VCaP (cell line): ENCODE results near the gene TRIM49B.
"Not testable (repeated sequence)": the region's sequence is repeated elsewhere in the genome, so short reads cannot be mapped to it uniquely, and the experiment has no call there.

ENCODE experiments used
- H3K27ac ChIP-seq: fragments of 450-650 bp; 2 replicates; pipeline ENCODE4 v1.5.1; 2017

The TRIM49B gene

GRCh38 chr11:49028523-49028922, at the start of gene TRIM49B:
Gene TRIM49B, plus strand, starts transcription at chr11:49028823. Its CDS starts 2,777 bp downstream, at chr11:49031600.
- H3K27ac ChIP-seq: not testable (repeated sequence)

GRCh38 chr11:48983785-48984184, 44.8 kb upstream of the TRIM49B start, which contains the start of gene TRIM51G:
Gene TRIM51G, minus strand, starts transcription at chr11:48983885. Its CDS starts 2,190 bp downstream, at chr11:48981695.
- not testable (repeated sequence) for H3K27ac ChIP-seq

GRCh38 chr11:49048229-49048628, 19.6 kb downstream of the TRIM49B start:
- H3K27ac ChIP-seq: not testable (repeated sequence)

GRCh38 chr11:49049821-49050220, 21.2 kb downstream of the TRIM49B start:
- H3K27ac ChIP-seq: not testable (repeated sequence)

GRCh38 chr11:49059012-49059411, 30.4 kb downstream of the TRIM49B start, which contains the start of gene TRIM64C:
Gene TRIM64C, minus strand, starts transcription at chr11:49059112. Its CDS starts 0 bp downstream, at chr11:49059112.
- not testable (repeated sequence) for H3K27ac ChIP-seq

- not testable (repeated sequence) for H3K27ac ChIP-seq
Observed at GRCh38 chr11:49069897-49070296, 41.3 kb downstream of the TRIM49B start.
